GM10266 (cell line): ENCODE measurements around the gene SCAND1.
"Not testable (repeated sequence)": the region's sequence is repeated elsewhere in the genome, so short reads cannot be mapped to it uniquely, and the experiment has no call there.

Experiments used
- DNase-seq: peaks from one replicate; pipeline ENCODE4 v3.0.0; 2012; ENCODE audit errors: extremely low spot score
- CTCF ChIP-seq: IDR thresholded peaks from 2 replicates; pipeline ENCODE4 v1.5.1; 2012; ENCODE audit warnings: mild to moderate bottlenecking, low read depth; ENCODE audit not compliant: control insufficient read depth, insufficient read depth; ENCODE audit errors: missing control alignments

The SCAND1 gene

GRCh38 chr20:35974256-35974655 is 20.0 kb upstream of the SCAND1 start:
- no peak for TF ChIP-seq CTCF

GRCh38 chr20:35972462-35972861 is 18.2 kb upstream of the SCAND1 start:
- no peak for DNase-seq
- TF ChIP-seq CTCF = no peak

More at GRCh38 chr20:35974256-35974655, 20.0 kb upstream of the SCAND1 start:
- no peak for DNase-seq

GRCh38 chr20:35971981-35972380 is 17.7 kb upstream of the SCAND1 start:
- no peak for TF ChIP-seq CTCF
- DNase-seq = no peak

- TF ChIP-seq CTCF = no peak
- DNase-seq = no peak
Observed at GRCh38 chr20:35968930-35969329, 14.6 kb upstream of the SCAND1 start.

- no peak for DNase-seq
- no peak for TF ChIP-seq CTCF
Observed at GRCh38 chr20:35967979-35968640, 13.8 kb upstream of the SCAND1 start, which contains the start of gene CNBD2. CNBD2 (plus strand) TSS chr20:35968590; CDS start chr20:35968763, 173 bp downstream.

- TF ChIP-seq CTCF = no peak
Observed at GRCh38 chr20:35963878-35964277, 9.6 kb upstream of the SCAND1 start.

GRCh38 chr20:35959291-35959690 is 5.0 kb upstream of the SCAND1 start:
- DNase-seq = not testable (repeated sequence)

More at GRCh38 chr20:35963878-35964277, 9.6 kb upstream of the SCAND1 start:
- no peak for DNase-seq

- no peak for DNase-seq
- no peak for TF ChIP-seq CTCF
Observed at GRCh38 chr20:35956616-35957015, 2.3 kb upstream of the SCAND1 start.
